Uterus (tissue), 4 donors: ENCODE results near the gene NLN. TPM values are rescaled to one million over a fixed set of nuclear protein-coding genes. Genes with fewer than 3 reads are reported as not detected.

Experiments used
- DNase-seq, 2 donors: peaks; one replicate each; pipeline ENCODE4 v3.0.0-alpha.2; 2019 to 2020
- H3K27ac ChIP-seq, 2 donors: fragments of 200-600 bp; sonication (generic); 1 replicate in 1 of 2; 2 replicates in 1 of 2; pipeline ENCODE4 v1.5.1; 2016 to 2018
- H3K27me3 ChIP-seq, 2 donors: fragments of 200-600 bp; sonication (generic); one replicate each; pipeline ENCODE4 v1.5.1; 2018 to 2019; ENCODE audit warnings: control low read depth in 1 of 2
- H3K36me3 ChIP-seq, 2 donors: fragments of 200-600 bp; sonication (generic); one replicate each; pipeline ENCODE4 v1.5.1; 2019; ENCODE audit warnings: control low read depth in 1 of 2
- H3K4me1 ChIP-seq, 2 donors: fragments of 200-600 bp; sonication (generic); one replicate each; pipeline ENCODE4 v1.5.1; 2018 to 2019; ENCODE audit warnings: control low read depth in 1 of 2
- H3K4me3 ChIP-seq, 2 donors: fragments of 200-600 bp; sonication (generic); 1 replicate in 1 of 2; 2 replicates in 1 of 2; pipeline ENCODE4 v1.5.1; 2018 to 2019; ENCODE audit warnings: mild to moderate bottlenecking in 1 of 2
- H3K9me3 ChIP-seq, 2 donors: fragments of 200-600 bp; sonication (generic); one replicate each; pipeline ENCODE4 v1.5.1; 2019; ENCODE audit warnings: control low read depth in 1 of 2
- POLR2A ChIP-seq, 2 donors: fragments of 450-650 bp; IDR thresholded peaks; one replicate each; pipeline ENCODE4 v1.6.1; 2016; ENCODE audit warnings: antibody characterized with exemption in 2 of 2, mild to moderate bottlenecking in 1 of 2, moderate library complexity in 1 of 2
- intact Hi-C: fragments of 100-400 bp; cut with DNase I; formaldehyde crosslinking; loops from one replicate; pipeline ENCODE4 v1.15.1; 2023; ENCODE audit warnings: low total_unique reads
- total RNA-seq, 4 donors: library from RNA; depleted of rRNA in 3 of 4; stranded (reverse); fragments of >200 nt in 3 of 4; gene quantifications; one replicate each; pipeline versions ENCODE4 v1.1.0 to v1.2.4, GENCODE V29; 2014 to 2023
- TF ChIP-seq, protein P1 (sequence below), 4 experiments: fragments of 200-600 bp in 2 of 4; fragments of 450-650 bp in 2 of 4; sonication (generic) in 2 of 4; IDR thresholded peaks; one replicate each; pipeline ENCODE4 v1.5.1; 2016 to 2019; ENCODE audit warnings: antibody characterized with exemption in 4 of 4, mild to moderate bottlenecking in 2 of 4, moderate library complexity in 1 of 4
- donor health status: DM: yes; HTN: yes; CAD: no.

Gene NLN
- total RNA-seq, 4 donors from 2014 or later = 4.4 to 34.9 (median 9.8) TPM

DNA sequence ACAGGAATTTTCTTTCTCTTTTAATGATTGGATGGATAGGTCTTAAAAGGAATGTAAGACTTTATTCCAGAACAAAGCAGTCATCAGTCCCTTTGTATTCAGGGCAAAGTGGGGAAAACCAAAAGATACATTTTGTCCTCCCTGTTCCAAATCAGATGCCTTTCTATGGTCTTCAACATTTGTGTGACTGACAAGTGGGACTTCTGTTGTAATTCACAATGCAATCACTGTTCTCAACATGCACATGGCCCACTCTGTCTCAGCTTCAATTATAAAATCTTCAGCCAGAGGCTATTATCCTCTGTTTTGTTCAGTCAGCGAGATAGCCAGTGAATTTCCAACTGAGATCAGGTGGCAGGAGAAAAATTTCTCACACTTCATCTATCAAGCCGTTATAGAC lies 108.9 kb downstream of the NLN start:
- no peaks in the 10 kb centered on the region for H3K9me3 ChIP-seq
- H3K4me3 ChIP-seq = no peak overlapping the region
- H3K36me3 ChIP-seq = no peaks in the 10 kb centered on the region
- TF ChIP-seq, protein P1, sequence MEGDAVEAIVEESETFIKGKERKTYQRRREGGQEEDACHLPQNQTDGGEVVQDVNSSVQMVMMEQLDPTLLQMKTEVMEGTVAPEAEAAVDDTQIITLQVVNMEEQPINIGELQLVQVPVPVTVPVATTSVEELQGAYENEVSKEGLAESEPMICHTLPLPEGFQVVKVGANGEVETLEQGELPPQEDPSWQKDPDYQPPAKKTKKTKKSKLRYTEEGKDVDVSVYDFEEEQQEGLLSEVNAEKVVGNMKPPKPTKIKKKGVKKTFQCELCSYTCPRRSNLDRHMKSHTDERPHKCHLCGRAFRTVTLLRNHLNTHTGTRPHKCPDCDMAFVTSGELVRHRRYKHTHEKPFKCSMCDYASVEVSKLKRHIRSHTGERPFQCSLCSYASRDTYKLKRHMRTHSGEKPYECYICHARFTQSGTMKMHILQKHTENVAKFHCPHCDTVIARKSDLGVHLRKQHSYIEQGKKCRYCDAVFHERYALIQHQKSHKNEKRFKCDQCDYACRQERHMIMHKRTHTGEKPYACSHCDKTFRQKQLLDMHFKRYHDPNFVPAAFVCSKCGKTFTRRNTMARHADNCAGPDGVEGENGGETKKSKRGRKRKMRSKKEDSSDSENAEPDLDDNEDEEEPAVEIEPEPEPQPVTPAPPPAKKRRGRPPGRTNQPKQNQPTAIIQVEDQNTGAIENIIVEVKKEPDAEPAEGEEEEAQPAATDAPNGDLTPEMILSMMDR (IDR thresholded peaks at IDR 0.05) = no peak
- TF ChIP-seq POLR2A (IDR thresholded peaks at IDR 0.05) = no peak
- intact Hi-C loops = no loop called here
- no peaks in the 10 kb centered on the region for H3K27me3 ChIP-seq
- H3K27ac ChIP-seq = no peak overlapping the region
- no peaks in the 10 kb centered on the region for H3K4me1 ChIP-seq
- DNase-seq = no peak

DNA sequence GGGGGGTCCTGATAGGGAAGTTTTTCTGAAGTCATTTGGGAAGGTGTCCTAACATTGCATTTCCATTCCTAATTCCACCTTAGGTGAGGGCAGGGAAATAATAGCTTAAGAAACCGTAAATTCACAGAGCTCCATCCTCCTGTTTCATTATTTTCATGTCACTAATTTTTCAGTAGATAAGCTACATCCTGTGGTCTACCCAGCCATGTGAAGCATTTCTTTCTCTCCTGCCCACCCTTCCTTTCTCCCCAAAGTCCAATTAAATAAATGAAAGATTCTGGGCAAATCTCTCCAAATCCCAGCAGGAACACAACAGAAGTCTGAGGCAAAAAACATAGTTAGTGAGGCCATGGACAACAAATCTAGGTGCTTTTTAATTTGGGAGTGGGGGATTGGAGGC lies 109.3 kb downstream of the NLN start:
- no peak overlapping the region for H3K27ac ChIP-seq
- TF ChIP-seq, protein P1 (IDR thresholded peaks at IDR 0.05) = no peak
- no peak for TF ChIP-seq POLR2A (IDR thresholded peaks at IDR 0.05)
- H3K4me3 ChIP-seq = no peak overlapping the region
- intact Hi-C loops = no loop called here
- H3K36me3 ChIP-seq = no peaks in the 10 kb centered on the region
- H3K27me3 ChIP-seq = no peaks in the 10 kb centered on the region
- no peaks in the 10 kb centered on the region for H3K4me1 ChIP-seq
- H3K9me3 ChIP-seq = no peaks in the 10 kb centered on the region
- no peak for DNase-seq

DNA sequence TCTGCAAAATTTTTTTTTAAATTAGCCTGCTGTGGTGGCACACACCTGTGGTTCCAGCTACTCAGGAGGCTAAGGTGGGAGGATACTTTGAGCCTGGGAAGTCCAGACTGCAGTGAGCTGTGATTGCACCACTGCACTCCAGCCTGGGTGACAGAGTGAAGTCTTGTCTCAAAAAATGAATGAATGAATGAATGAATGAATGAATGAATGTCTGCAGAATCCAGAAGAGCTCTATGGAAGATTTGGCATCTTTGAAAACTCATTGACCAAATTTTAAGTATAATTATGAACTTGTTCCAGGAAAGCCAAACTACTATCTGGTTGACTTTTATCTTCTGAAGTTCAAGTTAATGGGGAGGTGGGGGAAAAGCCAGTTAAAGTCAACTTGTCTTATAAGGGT lies 110.1 kb downstream of the NLN start:
- Histone ChIP-seq H3K36me3 (no peaks in the 10 kb centered on the region), H3K9me3 (no peaks in the 10 kb centered on the region), H3K4me1 (no peaks in the 10 kb centered on the region), H3K27ac (no peak overlapping the region), H3K4me3 (no peak overlapping the region), H3K27me3 (no peaks in the 10 kb centered on the region)
- intact Hi-C loops = no loop called here
- no peak for DNase-seq
- TF ChIP-seq, protein P1 (IDR thresholded peaks at IDR 0.05) = no peak
- no peak for TF ChIP-seq POLR2A (IDR thresholded peaks at IDR 0.05)

DNA sequence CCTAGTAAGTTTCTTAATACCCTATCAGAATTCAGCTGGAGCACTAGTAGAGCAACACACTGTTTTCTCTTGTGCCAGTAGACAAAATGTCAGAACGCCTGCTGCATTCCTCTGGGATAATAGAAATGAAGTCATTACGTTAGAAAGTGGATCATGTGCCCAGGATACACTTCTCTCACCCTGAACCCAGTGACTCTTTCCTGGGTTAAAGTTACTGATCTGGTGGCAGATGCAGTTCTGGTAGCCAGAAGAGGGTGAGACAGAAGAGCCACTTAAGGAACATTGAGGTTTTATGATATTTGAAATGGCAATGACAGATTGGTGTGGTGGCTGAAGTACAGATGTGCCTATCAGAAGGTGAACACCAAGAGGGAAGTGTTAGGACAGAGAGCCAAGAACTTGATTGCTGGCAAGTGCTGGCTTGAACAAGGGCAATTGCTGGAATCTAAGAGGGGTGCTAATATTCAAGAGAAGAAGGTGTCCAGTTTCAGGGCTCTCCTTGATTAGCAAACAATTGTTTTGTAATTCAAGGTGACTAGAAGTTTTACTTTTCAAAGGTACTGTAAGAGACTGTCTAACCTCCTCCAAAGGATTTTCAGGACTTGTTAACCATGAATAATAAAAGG lies 110.7 kb downstream of the NLN start:
- intact Hi-C loops = no loop called here
- H3K9me3 ChIP-seq = no peaks in the 10 kb centered on the region
- H3K27ac ChIP-seq = no peak overlapping the region
- H3K27me3 ChIP-seq = no peaks in the 10 kb centered on the region
- TF ChIP-seq POLR2A (IDR thresholded peaks at IDR 0.05) = no peak
- TF ChIP-seq, protein P1 (IDR thresholded peaks at IDR 0.05) = no peak
- no peaks in the 10 kb centered on the region for H3K4me1 ChIP-seq
- H3K4me3 ChIP-seq = no peak overlapping the region
- no peaks in the 10 kb centered on the region for H3K36me3 ChIP-seq
- DNase-seq = no peak

DNA sequence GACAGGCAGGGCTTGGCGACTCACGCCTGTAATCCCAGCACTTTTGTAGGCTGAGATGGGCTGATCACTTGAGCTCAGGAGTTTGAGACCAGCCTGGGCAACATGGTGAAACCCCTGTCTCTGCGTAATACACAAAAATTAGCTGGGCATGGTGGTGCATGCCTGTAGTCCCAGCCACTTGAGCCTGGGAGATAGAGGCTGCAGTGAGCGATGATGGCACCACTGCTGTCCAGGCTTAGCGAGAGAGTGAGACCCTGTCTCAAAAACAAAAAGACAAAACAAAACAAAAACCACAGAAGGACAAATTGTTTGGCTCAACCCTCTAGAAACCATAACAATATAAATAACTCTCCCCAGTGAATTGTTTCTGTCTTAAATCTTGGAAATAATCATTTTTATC lies 111.8 kb downstream of the NLN start:
- no peaks in the 10 kb centered on the region for H3K9me3 ChIP-seq
- no peaks in the 10 kb centered on the region for H3K36me3 ChIP-seq
- no peak overlapping the region for H3K27ac ChIP-seq
- TF ChIP-seq POLR2A (IDR thresholded peaks at IDR 0.05) = no peak
- TF ChIP-seq, protein P1 (IDR thresholded peaks at IDR 0.05) = no peak
- no peaks in the 10 kb centered on the region for H3K4me1 ChIP-seq
- H3K27me3 ChIP-seq = no peaks in the 10 kb centered on the region
- intact Hi-C loops = no loop called here
- no peak overlapping the region for H3K4me3 ChIP-seq
- DNase-seq = no peak
